LNCAP (cell line): ENCODE data around the gene MS4A7.

Source experiments
- TF ChIP-seq, protein P1 (sequence below): fragments of 450-650 bp; IDR thresholded peaks from 2 replicates; pipeline ENCODE4 v1.5.1; 2017; ENCODE audit warnings: mild to moderate bottlenecking

MS4A7 gene

DNA sequence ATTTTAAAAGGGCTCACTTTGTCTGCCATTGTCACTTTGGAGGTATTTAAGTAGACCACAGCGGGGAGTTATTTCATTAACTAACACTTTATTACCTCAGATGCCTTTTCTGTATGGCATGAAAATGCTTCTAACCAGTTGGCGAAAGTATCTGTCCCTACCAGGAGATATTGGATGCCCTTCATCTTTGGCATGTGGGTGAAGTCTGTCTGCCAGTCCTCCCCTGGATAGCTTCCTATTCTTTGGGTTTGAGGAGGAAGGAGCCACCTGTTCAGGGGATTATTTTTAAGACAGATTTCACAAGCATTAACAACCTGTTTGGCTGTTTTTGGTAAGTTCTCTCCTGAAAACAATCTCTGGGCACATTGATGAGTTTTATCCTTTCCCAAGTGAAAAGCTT is 34.2 kb upstream of the MS4A7 start:
- TF ChIP-seq, protein P1, sequence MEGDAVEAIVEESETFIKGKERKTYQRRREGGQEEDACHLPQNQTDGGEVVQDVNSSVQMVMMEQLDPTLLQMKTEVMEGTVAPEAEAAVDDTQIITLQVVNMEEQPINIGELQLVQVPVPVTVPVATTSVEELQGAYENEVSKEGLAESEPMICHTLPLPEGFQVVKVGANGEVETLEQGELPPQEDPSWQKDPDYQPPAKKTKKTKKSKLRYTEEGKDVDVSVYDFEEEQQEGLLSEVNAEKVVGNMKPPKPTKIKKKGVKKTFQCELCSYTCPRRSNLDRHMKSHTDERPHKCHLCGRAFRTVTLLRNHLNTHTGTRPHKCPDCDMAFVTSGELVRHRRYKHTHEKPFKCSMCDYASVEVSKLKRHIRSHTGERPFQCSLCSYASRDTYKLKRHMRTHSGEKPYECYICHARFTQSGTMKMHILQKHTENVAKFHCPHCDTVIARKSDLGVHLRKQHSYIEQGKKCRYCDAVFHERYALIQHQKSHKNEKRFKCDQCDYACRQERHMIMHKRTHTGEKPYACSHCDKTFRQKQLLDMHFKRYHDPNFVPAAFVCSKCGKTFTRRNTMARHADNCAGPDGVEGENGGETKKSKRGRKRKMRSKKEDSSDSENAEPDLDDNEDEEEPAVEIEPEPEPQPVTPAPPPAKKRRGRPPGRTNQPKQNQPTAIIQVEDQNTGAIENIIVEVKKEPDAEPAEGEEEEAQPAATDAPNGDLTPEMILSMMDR, result no peak

DNA sequence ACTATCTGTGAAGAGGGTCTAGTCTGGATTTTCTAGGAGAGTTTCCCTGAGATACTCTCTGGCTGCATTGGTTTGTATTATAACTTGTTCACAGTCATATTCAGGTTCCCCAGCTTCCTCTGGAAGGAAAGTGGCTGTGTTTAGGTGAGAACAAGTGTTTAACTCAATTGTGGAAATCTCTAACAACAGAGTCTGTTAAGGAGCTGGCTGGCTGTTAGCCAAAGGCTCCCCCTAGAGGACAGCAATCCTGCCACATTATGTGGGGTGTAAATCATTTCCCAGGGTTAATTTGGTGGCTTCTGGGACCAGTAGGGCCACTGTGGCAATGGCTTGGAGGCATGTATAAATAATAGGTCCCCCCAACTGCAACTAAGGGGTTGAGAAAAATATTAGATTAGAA is 32.8 kb upstream of the MS4A7 start:
- TF ChIP-seq, protein P1, result peak; percentile 39

DNA sequence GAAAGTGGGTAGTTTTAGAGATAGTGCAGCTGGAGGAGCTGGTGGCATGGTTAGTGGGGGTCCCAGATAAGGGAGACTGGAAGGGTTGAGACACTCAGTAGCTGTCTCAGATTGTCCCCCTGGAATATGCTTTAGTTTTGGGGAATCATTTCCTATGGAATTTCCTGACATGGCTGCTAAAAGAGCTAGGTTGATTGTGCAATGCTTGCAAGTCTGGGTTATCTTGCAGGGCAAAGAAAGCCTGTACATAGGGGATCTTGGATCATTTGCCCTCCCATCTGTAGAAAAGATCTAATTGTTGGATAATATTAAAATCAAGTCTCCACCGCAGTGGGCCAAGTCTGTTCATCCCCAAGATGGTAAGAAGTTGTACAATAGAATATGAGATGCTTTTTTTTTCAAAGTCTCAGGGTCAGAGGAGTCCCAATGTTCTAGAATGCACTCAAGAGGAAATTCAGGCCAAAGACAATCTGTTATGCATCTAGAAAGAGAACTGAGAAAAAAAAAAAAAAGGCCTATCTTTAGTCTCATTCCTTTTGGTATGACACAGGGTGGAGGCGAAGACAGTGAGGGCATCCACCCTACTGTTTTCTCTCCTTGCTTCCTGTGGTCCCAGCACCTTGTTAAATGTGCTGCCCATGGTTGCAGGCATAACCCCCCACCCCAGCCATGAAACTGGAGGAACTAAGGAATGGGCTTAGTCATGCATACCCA is 31.1 kb upstream of the MS4A7 start:
- TF ChIP-seq, protein P1, result no peak

DNA sequence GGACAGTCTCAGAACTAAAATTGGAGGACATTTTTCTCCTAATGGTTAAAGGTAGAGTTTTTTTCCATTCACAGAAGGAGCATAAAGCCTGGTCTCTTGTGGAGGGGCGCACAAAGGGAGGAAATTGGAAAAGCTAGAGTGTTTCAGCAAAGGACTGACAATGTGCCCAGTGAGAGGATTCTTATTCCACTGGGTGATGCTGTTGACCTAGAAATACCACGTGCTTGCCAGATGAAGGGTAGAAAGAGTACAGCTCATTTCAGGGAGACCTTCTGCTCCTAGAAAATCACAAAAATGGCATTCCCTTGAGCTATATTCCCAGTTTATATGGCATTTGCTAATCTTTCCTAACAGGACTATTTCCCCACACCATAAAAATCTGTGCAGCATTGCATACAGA is 30.2 kb upstream of the MS4A7 start:
- TF ChIP-seq, protein P1, result no peak

DNA sequence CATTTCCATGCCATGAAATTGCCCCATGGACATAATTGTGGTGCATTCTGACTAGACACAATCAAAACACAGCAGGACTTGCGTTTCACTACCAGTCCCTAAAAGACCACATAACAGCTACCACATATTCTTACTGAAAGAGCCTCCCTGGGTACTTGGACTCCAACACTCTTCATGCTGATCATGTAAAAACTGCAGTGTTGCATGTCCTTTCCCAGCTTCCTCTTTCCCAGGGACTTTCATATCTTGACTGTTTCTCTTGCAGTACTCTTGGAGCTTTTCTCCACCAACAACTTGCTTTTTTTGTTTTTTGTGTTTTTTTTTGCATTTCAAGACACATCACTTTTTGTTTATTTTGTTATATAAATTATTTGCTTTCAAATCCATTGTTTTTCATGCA is 28.3 kb upstream of the MS4A7 start:
- TF ChIP-seq, protein P1, result no peak

DNA sequence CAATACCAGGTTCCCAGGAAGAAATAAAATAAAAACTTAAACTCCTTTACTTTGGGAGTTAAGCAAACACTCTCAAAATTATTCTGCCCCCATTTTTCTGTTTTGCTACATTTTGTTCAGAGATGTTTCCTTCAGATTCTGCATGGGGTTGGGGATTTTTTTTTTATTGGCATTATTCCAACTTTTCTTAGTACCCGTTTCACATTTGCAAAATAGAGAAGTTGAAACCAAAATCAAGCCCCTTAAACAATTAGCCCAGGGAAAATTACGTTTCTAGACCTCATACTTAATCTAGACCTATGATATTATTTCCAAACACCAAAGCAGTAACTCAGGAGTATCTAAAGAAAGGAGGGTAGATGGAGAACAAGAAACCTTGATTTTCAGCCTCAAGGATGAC is 20.6 kb upstream of the MS4A7 start:
- TF ChIP-seq, protein P1, result no peak

DNA sequence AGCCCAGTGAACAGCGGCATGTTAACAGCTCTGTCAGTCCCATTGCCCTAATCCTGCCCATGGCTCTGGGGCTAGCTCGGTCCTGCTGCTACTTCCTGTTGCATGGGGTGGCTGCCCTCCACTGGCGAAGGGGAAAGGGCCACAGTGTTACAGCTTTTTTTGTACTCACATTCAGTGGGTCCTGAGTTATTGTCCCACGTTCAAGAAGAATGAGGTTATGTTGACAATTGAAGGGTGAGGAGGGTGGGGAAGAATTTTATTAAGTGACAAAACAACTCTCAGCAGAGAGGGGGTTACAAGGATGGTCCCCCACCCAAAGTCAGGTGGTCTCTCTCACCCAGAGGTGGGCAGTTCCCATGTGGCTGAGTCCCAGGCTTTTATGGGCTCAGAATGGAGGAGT is 17.7 kb upstream of the MS4A7 start:
- TF ChIP-seq, protein P1, result no peak

DNA sequence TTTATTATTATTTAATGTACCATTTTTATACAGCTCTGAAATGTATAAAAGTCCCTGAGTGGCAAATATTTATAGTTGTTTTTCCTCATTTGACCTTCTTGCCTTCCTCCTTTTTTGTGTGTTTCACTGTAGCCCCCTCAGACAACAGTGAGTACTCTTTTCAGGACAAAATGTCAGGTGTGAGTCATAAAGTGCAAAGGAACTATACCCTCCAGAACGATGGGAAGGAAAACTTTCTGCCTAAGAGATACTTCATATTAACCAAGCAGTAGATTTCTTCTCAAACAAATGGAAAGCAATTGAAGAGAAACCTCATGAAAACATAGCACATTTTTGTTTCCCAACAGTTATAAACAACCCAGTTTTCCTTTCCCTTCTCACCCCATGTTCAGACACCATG is 16.1 kb upstream of the MS4A7 start:
- TF ChIP-seq, protein P1, result no peak
